Transverse colon (tissue), 4 donors: ENCODE results near the gene HLA-DRA. TPM values are rescaled to one million over a fixed set of nuclear protein-coding genes. Genes with fewer than 3 reads are reported as not detected.
"Not testable (repeated sequence)": the region's sequence is repeated elsewhere in the genome, so short reads cannot be mapped to it uniquely, and the experiment has no call there.

Source experiments
- DNase-seq: peaks from one replicate; pipeline ENCODE4 v3.0.0-alpha.2; 2019
- H3K27ac ChIP-seq, 4 donors: fragments of 200-600 bp; sonication (generic); 2 replicates each; pipeline ENCODE4 v1.5.1; 2016 to 2018; ENCODE audit warnings: inconsistent platforms in 4 of 4
- H3K27me3 ChIP-seq: fragments of 200-600 bp; sonication (generic); 2 replicates; pipeline ENCODE4 v1.5.1; 2017; ENCODE audit warnings: inconsistent platforms
- H3K36me3 ChIP-seq, 4 donors: fragments of 200-600 bp; sonication (generic); 2 replicates each; pipeline ENCODE4 v1.5.1; 2017 to 2019; ENCODE audit warnings: inconsistent platforms in 4 of 4
- H3K4me1 ChIP-seq, 4 donors: fragments of 200-600 bp; sonication (generic); 2 replicates each; pipeline ENCODE4 v1.5.1; 2017 to 2020; ENCODE audit warnings: inconsistent platforms in 4 of 4
- H3K4me3 ChIP-seq, 4 donors: fragments of 200-600 bp; sonication (generic); 1 replicate in 1 of 4; 2 replicates in 3 of 4; pipeline versions ENCODE4 v1.5.1 to v1.6.1; 2017 to 2019; ENCODE audit warnings: inconsistent platforms in 4 of 4
- H3K9me3 ChIP-seq, 2 donors: fragments of 200-600 bp; sonication (generic); 2 replicates each; pipeline ENCODE4 v1.5.1; 2017 to 2019; ENCODE audit warnings: inconsistent platforms in 2 of 2
- EP300 ChIP-seq: sonication (generic); formaldehyde crosslinking; IDR thresholded peaks from one replicate; pipeline ENCODE4 v1.6.1; 2017; ENCODE audit warnings: antibody characterized with exemption, low read depth
- POLR2A ChIP-seq: fragments of 450-650 bp; IDR thresholded peaks from one replicate; pipeline ENCODE4 v1.6.1; 2016; ENCODE audit warnings: antibody characterized with exemption, mild to moderate bottlenecking, moderate library complexity
- POLR2AphosphoS5 ChIP-seq, 3 donors: sonication (generic); formaldehyde crosslinking; IDR thresholded peaks; one replicate each; pipeline ENCODE4 v1.6.1; 2016; ENCODE audit warnings: antibody characterized with exemption in 3 of 3
- WGBS, 2 donors: methylation state at CpG; one replicate each; pipeline ENCODE4 v1.1.5; 2018; ENCODE audit warnings: low coverage in 1 of 2; 5-methylcytosine and 5-hydroxymethylcytosine counted together
- in situ Hi-C, 4 donors: fragments of 200-750 bp; cut with MboI; loops; one replicate each; pipeline versions ENCODE4 v1.15.0 to v1.15.1; 2017; ENCODE audit warnings: low sequenced_read_pairs in 3 of 4, low pct_ligation_motif_present in 1 of 4, low pct_unique_long_range_greater_than_20kb in 1 of 4
- intact Hi-C: fragments of 100-400 bp; cut with DNase I; formaldehyde crosslinking; loops from one replicate; pipeline ENCODE4 v1.15.1; 2023; ENCODE audit warnings: low total_unique reads
- total RNA-seq, 4 donors: library from RNA; depleted of rRNA; stranded (reverse); fragments of >200 nt; gene quantifications; one replicate each; pipeline ENCODE4 v1.1.0, GENCODE V29; 2016
- TF ChIP-seq, protein P1 (sequence below), 5 experiments: fragments of 200-600 bp in 3 of 5; fragments of 450-650 bp in 2 of 5; sonication (generic) in 3 of 5; IDR thresholded peaks; 1 replicate in 2 of 5; 2 replicates in 3 of 5; pipeline ENCODE4 v1.5.1; 2016 to 2017; ENCODE audit warnings: antibody characterized with exemption in 5 of 5, inconsistent platforms in 3 of 5, mild to moderate bottlenecking in 2 of 5, moderate library complexity in 1 of 5

The HLA-DRA gene
- total RNA-seq, 4 donors from 2014 or later = 37.0 to 202 (median 132) TPM

DNA sequence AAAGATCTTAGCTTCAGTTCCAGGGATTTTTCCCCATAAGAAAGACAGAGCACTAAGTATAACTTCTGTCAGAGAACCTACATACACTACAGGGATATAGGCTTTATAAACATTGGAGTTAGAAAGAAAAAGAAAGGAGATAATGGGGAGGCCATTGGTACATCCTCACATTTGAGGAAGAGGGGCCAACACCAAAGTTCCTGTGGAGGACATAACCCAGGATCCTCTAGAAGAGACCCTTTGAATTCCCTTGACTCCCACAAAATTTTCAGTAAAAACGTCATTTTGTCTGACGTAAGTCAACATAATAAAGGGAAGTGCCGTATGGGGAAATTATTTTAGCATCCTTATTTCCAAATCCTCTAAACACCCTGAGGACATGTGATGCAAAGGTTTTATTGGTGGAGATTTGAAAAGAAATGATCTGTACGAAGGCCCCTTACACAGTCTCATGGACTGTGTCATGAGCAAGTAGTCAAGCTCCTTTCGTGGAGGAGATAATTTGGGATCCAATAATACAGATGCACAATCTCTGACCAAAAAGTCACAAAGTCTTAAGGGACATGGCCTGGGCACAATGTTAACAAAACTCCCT lies 33.2 kb downstream of the HLA-DRA start:
- in situ Hi-C loops (no loop called here), intact Hi-C loops (no loop called here)
- H3K9me3 ChIP-seq = no peaks in the 10 kb centered on the region
- no peak overlapping the region for H3K4me3 ChIP-seq
- no peak for DNase-seq
- no peak overlapping the region for H3K27ac ChIP-seq
- H3K4me1 ChIP-seq = peaks cover 0 to 4% (median 0%) of the 10 kb centered on the region in 4 donors
- TF ChIP-seq, protein P1, sequence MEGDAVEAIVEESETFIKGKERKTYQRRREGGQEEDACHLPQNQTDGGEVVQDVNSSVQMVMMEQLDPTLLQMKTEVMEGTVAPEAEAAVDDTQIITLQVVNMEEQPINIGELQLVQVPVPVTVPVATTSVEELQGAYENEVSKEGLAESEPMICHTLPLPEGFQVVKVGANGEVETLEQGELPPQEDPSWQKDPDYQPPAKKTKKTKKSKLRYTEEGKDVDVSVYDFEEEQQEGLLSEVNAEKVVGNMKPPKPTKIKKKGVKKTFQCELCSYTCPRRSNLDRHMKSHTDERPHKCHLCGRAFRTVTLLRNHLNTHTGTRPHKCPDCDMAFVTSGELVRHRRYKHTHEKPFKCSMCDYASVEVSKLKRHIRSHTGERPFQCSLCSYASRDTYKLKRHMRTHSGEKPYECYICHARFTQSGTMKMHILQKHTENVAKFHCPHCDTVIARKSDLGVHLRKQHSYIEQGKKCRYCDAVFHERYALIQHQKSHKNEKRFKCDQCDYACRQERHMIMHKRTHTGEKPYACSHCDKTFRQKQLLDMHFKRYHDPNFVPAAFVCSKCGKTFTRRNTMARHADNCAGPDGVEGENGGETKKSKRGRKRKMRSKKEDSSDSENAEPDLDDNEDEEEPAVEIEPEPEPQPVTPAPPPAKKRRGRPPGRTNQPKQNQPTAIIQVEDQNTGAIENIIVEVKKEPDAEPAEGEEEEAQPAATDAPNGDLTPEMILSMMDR (IDR thresholded peaks at IDR 0.05) = no peak
- TF ChIP-seq POLR2A (no peak), EP300 (no peak), POLR2AphosphoS5 (IDR thresholded peaks at IDR 0.05) (no peak)
- 43 to 77% methylated on average over 4 to 5 of the region's 5 CpGs for WGBS, 2 donors
- peaks cover 4% of the 10 kb centered on the region for H3K27me3 ChIP-seq
- no peaks in the 10 kb centered on the region for H3K36me3 ChIP-seq

DNA sequence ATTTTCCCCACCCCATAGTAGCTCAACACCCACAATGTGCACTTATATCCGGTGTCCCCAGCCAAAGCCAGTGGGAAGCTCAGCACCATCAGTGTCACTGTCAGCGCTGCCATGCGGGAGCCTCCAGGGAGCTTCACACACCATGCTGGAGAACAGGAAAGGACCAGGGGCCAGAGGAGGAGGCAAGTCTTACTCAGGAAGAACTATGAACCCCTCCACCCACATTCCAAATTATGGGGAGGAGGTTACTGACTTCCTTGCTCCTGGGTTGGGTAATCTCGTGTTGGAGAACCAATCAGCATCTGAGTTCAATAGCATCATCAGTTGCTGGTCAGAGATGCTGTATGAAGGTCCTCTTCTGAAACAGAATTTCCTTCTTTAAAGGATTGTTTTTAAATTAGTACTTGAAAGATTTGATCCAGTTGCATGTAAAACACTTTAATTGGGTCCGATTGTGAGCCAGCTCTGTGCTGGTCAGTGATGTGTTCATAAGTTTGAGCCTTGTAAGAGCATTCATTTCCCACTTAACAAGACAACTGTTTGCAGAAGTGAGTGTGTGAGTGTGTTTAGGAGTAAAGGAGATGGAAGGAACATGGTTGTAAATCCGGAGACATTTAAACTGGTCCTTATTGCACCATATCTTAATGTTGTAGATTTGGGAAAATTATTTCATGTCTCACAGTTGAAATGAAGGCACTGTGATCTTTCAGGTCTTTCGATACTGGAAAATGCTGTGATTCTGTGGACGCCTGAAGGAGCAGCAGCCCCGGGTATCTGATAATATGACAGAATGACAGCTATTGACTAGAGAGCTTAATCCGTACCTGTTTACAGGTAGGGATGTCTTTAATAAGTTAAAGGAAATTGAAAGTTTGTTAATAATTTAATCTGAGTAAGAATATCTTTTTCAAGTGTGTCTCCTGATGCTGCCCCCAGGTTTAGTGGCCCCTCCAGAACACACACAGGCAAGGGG lies 34.0 kb downstream of the HLA-DRA start:
- in situ Hi-C loops, H3K36me3 ChIP-seq, intact Hi-C loops, H3K4me1 ChIP-seq, H3K4me3 ChIP-seq, H3K9me3 ChIP-seq, H3K27me3 ChIP-seq: not testable (repeated sequence)
- 46 to 47% methylated on average over 7 to 10 of the region's 10 CpGs for WGBS, 2 donors
- peak overlapping the region in 2 of 4 donors; percentile 26 to 34 for H3K27ac ChIP-seq
- peak; percentile 17 for DNase-seq

DNA sequence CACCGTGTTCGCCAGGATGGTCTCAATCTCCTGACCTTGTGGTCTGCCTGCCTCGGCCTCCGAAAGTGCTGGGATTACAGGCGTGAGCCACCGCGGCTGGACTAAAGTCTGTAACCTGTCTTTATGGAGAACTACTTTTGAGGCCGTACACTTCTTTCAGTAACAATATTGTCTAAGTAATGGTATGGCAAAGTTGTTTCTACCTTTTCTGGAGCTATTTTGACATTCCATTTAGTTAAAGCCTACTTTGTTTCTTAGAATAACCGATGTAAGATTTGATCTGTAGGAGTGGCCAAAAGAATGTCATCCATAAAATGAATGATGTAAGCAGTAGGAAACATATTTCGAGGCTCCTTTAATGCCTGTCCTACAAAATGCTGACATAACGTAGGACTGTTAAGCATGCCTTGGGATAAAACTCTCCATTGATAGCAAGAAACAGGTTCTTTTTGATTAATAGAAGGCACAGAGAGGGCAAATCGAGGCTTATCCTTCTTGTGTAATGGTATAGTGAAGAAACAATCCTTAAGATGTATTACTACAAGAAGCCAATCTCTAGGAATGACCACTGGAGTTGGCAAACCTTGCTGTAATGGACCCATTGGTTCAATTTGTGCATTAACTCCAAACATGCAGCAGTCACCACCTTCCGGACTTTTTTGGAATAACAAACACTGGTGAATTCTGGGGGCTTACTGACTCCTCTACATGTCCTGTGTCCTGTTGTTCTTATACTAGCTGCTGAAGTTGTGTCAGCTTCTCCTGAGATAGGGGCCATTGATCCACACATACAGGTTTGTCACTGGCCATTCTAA lies 35.9 kb downstream of the HLA-DRA start:
- in situ Hi-C loops (loop anchor here in 1 of 4 donors (25.0 kb wide), 1 partner anchor 112 kb away; the partner anchor contains the start of gene HLA-DRB1), intact Hi-C loops (no loop called here)
- Histone ChIP-seq H3K27me3 (peaks cover 4% of the 10 kb centered on the region), H3K4me3 (no peak overlapping the region), H3K36me3 (no peaks in the 10 kb centered on the region), H3K27ac (no peak overlapping the region), H3K9me3 (no peaks in the 10 kb centered on the region), H3K4me1 (peaks cover 0 to 4% (median 0%) of the 10 kb centered on the region in 4 donors)
- TF ChIP-seq POLR2AphosphoS5 (IDR thresholded peaks at IDR 0.05) = no peak
- TF ChIP-seq POLR2A = no peak
- TF ChIP-seq EP300 = no peak
- TF ChIP-seq, protein P1 (IDR thresholded peaks at IDR 0.05) = no peak
- DNase-seq = no peak
- WGBS, 2 donors = 59 to 84% methylated on average over 4 to 13 of the region's 13 CpGs

DNA sequence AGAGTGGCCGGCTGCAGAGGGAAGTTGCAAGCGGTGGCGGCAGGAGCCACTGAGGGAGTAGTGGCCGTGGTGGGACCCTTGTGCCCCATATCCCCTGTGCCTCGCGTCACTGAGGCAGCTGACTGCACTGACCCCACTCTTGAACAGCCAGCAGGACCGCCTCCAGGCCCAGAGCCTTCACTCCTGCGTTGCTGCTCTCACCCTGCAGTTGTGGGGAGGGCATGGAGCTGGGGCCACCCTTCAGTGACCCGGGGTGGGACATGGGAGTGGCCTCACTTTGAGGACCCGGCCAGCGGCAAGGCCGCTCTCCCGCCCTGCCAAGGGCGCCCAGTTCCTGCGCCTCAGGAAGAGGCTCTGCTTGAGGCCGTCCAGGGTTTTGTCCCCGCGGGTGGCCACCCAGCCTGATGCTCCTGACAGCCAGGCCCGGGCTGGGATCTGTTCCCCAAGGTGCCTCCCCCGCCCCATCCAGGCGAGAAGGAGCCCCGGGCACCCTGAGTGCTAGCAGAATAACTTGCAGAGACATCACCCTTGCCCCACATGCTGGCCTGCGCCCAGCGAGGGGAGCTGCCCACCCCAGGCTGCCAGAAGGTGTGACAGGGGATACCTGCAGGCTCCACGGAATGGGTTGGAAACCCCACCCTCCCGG lies 44.4 kb downstream of the HLA-DRA start:
- H3K4me3 ChIP-seq = no peak overlapping the region
- in situ Hi-C loops = loop anchor here in 1 of 4 donors (25.0 kb wide), 1 partner anchor 103 kb away; the partner anchor contains the start of gene HLA-DRB1
- H3K27me3 ChIP-seq = no peaks in the 10 kb centered on the region
- intact Hi-C loops = loop anchor here (10.0 kb wide), 1 partner anchor 91 kb away; no protein-coding TSS in a partner anchor
- WGBS, 2 donors = 73 to 89% methylated on average over 3 to 25 of the region's 26 CpGs
- TF ChIP-seq POLR2A = no peak
- no peak for TF ChIP-seq POLR2AphosphoS5 (IDR thresholded peaks at IDR 0.05)
- TF ChIP-seq, protein P1 (IDR thresholded peaks at IDR 0.05) = no peak
- no peak for TF ChIP-seq EP300
- no peak for DNase-seq
- no peaks in the 10 kb centered on the region for H3K36me3 ChIP-seq
- no peaks in the 10 kb centered on the region for H3K9me3 ChIP-seq
- H3K27ac ChIP-seq = no peak overlapping the region
- H3K4me1 ChIP-seq = no peaks in the 10 kb centered on the region
